Measurements from ENCODE around the gene FBXL2.

DNA sequence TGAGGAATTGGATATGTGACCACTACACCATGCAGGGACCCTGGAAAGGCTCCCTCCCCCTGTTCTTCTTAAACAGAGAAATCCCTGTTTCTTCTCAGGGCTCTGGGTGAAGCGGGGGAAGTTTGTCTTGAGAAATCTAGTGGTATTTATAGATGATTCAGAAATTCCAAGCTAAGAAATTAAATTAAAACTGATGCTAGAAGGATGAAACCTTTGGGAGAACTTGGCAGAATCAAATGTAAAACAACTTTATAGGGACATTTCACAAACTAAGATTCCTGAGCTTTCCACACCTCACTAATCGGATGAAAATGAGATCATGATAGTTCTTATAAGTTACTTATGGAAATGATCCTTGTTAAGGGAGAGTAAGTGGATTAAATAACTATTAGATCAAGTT is 54.2 kb downstream of the FBXL2 start:
- TF ChIP-seq, protein P1, sequence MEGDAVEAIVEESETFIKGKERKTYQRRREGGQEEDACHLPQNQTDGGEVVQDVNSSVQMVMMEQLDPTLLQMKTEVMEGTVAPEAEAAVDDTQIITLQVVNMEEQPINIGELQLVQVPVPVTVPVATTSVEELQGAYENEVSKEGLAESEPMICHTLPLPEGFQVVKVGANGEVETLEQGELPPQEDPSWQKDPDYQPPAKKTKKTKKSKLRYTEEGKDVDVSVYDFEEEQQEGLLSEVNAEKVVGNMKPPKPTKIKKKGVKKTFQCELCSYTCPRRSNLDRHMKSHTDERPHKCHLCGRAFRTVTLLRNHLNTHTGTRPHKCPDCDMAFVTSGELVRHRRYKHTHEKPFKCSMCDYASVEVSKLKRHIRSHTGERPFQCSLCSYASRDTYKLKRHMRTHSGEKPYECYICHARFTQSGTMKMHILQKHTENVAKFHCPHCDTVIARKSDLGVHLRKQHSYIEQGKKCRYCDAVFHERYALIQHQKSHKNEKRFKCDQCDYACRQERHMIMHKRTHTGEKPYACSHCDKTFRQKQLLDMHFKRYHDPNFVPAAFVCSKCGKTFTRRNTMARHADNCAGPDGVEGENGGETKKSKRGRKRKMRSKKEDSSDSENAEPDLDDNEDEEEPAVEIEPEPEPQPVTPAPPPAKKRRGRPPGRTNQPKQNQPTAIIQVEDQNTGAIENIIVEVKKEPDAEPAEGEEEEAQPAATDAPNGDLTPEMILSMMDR (IDR thresholded peaks at IDR 0.05; ENCODE audit: insufficient read depth, low read depth, low read length), result no peak
- no peak for TF ChIP-seq EZH2 (IDR thresholded peaks at IDR 0.05; ENCODE audit: insufficient read depth, low read length)

Measured in astrocyte (in vitro differentiated cells and primary cell).